Adrenal gland (tissue), 12 donors: Measurements from ENCODE around the gene MAPT. TPM values are rescaled to one million over a fixed set of nuclear protein-coding genes. Genes with fewer than 3 reads are reported as not detected.

Experiments
- DNase-seq, 7 donors: peaks; one replicate each; pipeline ENCODE4 v3.0.0-alpha.2; 2019 to 2020
- H3K27ac ChIP-seq, 5 donors: fragments of 200-600 bp; sonication (generic) in 4 of 5; 1 replicate in 3 of 5; 2 replicates in 2 of 5; pipeline versions ENCODE4 v1.5.1 to v1.8.0; 2016 to 2020; ENCODE audit warnings: mild to moderate bottlenecking in 1 of 5
- H3K27me3 ChIP-seq: fragments of 200-600 bp; 2 replicates; pipeline ENCODE4 v1.8.0; 2021
- H3K36me3 ChIP-seq, 2 donors: fragments of 200-600 bp; replicated peaks in 1 of 2; 1 replicate in 1 of 2; 2 replicates in 1 of 2; pipeline versions ENCODE4 v1.5.1 to v1.8.0; 2018 to 2022
- H3K4me1 ChIP-seq, 2 donors: fragments of 200-600 bp; replicated peaks in 1 of 2; 1 replicate in 1 of 2; 2 replicates in 1 of 2; pipeline versions ENCODE4 v1.5.1 to v1.8.0; 2018 to 2021
- H3K4me3 ChIP-seq, 4 donors: fragments of 200-600 bp; sonication (generic) in 3 of 4; one replicate each; pipeline ENCODE4 v1.5.1; 2016 to 2018
- H3K9me3 ChIP-seq, 3 donors: fragments of 200-600 bp; sonication (generic) in 1 of 3; replicated peaks in 1 of 3; 1 replicate in 2 of 3; 2 replicates in 1 of 3; pipeline versions ENCODE4 v1.5.1 to v1.8.0; 2016 to 2021
- CTCF ChIP-seq, 6 experiments: fragments of 450-650 bp in 4 of 6; fragments of 200-600 bp in 2 of 6; sonication (generic) in 1 of 6; IDR thresholded peaks; 1 replicate in 5 of 6; 2 replicates in 1 of 6; pipeline versions ENCODE4 v1.5.1 to v1.8.0; 2016 to 2021; ENCODE audit warnings: antibody characterized with exemption in 6 of 6, mild to moderate bottlenecking in 2 of 6, moderate library complexity in 1 of 6
- POLR2A ChIP-seq, 2 donors: fragments of 450-650 bp; IDR thresholded peaks; one replicate each; pipeline ENCODE4 v1.6.1; 2017; ENCODE audit warnings: antibody characterized with exemption in 2 of 2, mild to moderate bottlenecking in 2 of 2, moderate library complexity in 1 of 2
- WGBS, 4 donors: extraction: QIAGEN DNeasy Blood & Tissue Kit in 2 of 4; methylation state at CpG; one replicate each; pipeline versions ENCODE4 v1.1.5 to v1.1.7; 2013 to 2017; 5-methylcytosine and 5-hydroxymethylcytosine counted together
- intact Hi-C, 2 donors: fragments of 100-400 bp; cut with DNase I; formaldehyde crosslinking; loops; one replicate each; pipeline versions ENCODE4 v1.14.1 to v1.15.0; 2022 to 2023
- polyA plus RNA-seq, 3 donors: library from polyadenylated mRNA; stranded (reverse); fragments of 200-250 nt in 2 of 3; fragments of 350-450 nt in 1 of 3; fragmentation: Illumina TruSeq in 1 of 3; extraction: RNeasy Lipid Tissue Mini Kit (QIAGEN cat#74804) in 1 of 3; gene quantifications; one replicate each; pipeline ENCODE4 v1.2.3, GENCODE V29; 2013 to 2014
- total RNA-seq, 9 donors: library from RNA; depleted of rRNA in 4 of 9; stranded (reverse); fragments of >200 nt in 4 of 9; fragments of 120-200 nt in 1 of 9; fragmentation: NEBNext Ultra II Directional in 1 of 9; extraction: Animal tissue kit (Norgen Biotek cat#: 25700) in 1 of 9; gene quantifications; one replicate each; pipeline versions ENCODE4 v1.1.0 to v1.2.4, GENCODE V29; 2013 to 2023
- donor health status: healthy with polysubstance abuse.
- donor health status: Bipolar disorder and iron deficiency.
- donor health status: DM: yes; HTN: yes; CAD: no.
- donor health status: DM: no; HTN: no; CAD: no.
- donor health status: DM: no; HTN: no; CAD: no.
- donor health status: DM: yes; HTN: yes; CAD: no.

Gene MAPT
- total and polyA plus RNA-seq, 12 donors: 0.72 to 17.6 (median 3.3) TPM

- Histone ChIP-seq H3K27ac (no peak overlapping the region), H3K9me3 (no peaks in the 10 kb centered on the region), H3K36me3 (no peaks in the 10 kb centered on the region), H3K27me3 (no peaks in the 10 kb centered on the region), H3K4me1 (no peaks in the 10 kb centered on the region), H3K4me3 (no peak overlapping the region)
- no peak for DNase-seq
- TF ChIP-seq CTCF (IDR thresholded peaks at IDR 0.05): no peak
- TF ChIP-seq POLR2A (IDR thresholded peaks at IDR 0.05): no peak
- 49 to 61% (median 56%) methylated on average over 3 of the region's 3 CpGs for WGBS, 4 donors
- intact Hi-C loops: no loop called here
Observed at GRCh38 chr17:45874151-45874550, 20.2 kb upstream of the MAPT start.

GRCh38 chr17:45876539-45876938 lies 17.8 kb upstream of the MAPT start:
- H3K4me1 ChIP-seq: no peaks in the 10 kb centered on the region
- 66 to 77% (median 72%) methylated on average over 3 of the region's 3 CpGs for WGBS, 4 donors
- no peaks in the 10 kb centered on the region for H3K9me3 ChIP-seq
- DNase-seq: no peak
- no peaks in the 10 kb centered on the region for H3K36me3 ChIP-seq
- intact Hi-C loops: no loop called here
- no peak for TF ChIP-seq CTCF (IDR thresholded peaks at IDR 0.05)
- TF ChIP-seq POLR2A (IDR thresholded peaks at IDR 0.05): no peak
- no peak overlapping the region for H3K4me3 ChIP-seq
- no peaks in the 10 kb centered on the region for H3K27me3 ChIP-seq
- H3K27ac ChIP-seq: no peak overlapping the region

DNA sequence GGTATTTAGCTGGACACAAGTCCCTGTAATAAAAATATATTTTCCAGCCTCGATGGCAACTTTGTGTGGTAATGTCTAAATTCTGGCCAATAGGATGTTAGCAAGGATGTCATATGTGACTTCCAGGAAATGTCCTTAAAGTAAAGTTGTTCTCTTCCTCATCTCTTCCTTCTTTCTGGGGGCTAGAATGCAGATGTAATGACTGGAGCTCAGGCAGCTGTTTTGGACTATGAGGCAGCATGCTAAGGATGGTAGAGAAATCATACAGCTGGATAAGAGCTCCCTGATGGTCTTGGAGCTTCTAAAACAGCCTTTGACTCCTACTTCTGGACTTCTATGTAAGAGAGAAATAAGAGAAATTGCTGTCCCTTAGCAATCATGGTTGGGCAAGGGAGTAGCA lies 16.9 kb upstream of the MAPT start:
- Histone ChIP-seq H3K36me3 (no peaks in the 10 kb centered on the region), H3K27me3 (no peaks in the 10 kb centered on the region), H3K27ac (no peak overlapping the region), H3K4me3 (no peak overlapping the region), H3K4me1 (no peaks in the 10 kb centered on the region), H3K9me3 (no peaks in the 10 kb centered on the region)
- intact Hi-C loops: no loop called here
- 63 to 73% (median 69%) methylated on average over 1 of the region's 1 CpG for WGBS, 4 donors
- no peak for TF ChIP-seq POLR2A (IDR thresholded peaks at IDR 0.05)
- no peak for TF ChIP-seq CTCF (IDR thresholded peaks at IDR 0.05)
- no peak for DNase-seq

- Histone ChIP-seq H3K4me3 (no peak overlapping the region), H3K27me3 (no peaks in the 10 kb centered on the region), H3K36me3 (no peaks in the 10 kb centered on the region), H3K4me1 (no peaks in the 10 kb centered on the region), H3K27ac (no peak overlapping the region), H3K9me3 (no peaks in the 10 kb centered on the region)
- intact Hi-C loops: no loop called here
- DNase-seq: no peak
- WGBS, 4 donors: 60 to 100% (median 90%) methylated on average over 1 to 2 of the region's 2 CpGs
- TF ChIP-seq POLR2A (IDR thresholded peaks at IDR 0.05): no peak
- TF ChIP-seq CTCF (IDR thresholded peaks at IDR 0.05): no peak
Observed at GRCh38 chr17:45883063-45883462, 11.3 kb upstream of the MAPT start.
